ENCODE results near the gene CARNS1.
A peak's percentile ranks its signal among the peaks of the same experiment; 100 is the strongest.
"Not testable (repeated sequence)": the region's sequence is repeated elsewhere in the genome, so short reads cannot be mapped to it uniquely, and the experiment has no call there.

The CARNS1 gene

DNA sequence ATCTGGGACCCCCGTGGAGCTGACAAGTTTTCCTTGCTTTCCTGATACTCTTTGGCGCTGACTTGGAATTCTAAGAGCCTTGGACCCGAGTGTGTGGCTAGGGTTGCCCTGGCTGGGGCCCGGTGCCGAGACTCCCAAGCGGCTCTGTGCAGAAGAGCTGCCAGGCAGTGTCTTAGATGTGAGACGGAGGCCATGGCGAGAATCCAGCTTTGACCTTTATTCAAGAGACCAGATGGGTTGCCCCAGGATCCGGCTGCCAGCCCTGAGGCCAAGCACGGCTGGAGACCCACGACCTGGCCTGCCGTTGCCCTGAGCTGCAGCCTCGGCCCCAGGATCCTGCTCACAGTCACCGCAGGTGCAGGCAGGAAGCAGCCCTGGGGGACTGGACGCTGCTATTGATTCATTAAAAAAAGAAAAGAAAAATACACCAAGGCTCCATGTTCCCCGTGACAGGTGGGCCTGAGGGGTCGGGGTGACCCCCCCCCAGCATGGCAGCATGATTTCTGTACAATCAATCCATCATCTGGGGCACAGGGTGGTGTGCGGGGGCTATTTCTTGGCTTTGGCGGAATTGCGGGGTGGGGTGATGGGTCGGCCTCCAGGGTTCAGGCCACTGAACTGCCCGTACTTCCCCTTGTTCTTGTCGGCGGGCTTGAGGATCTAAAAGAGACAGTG, 17.4 kb upstream of the CARNS1 start:
- no peak for DNase-seq

DNA sequence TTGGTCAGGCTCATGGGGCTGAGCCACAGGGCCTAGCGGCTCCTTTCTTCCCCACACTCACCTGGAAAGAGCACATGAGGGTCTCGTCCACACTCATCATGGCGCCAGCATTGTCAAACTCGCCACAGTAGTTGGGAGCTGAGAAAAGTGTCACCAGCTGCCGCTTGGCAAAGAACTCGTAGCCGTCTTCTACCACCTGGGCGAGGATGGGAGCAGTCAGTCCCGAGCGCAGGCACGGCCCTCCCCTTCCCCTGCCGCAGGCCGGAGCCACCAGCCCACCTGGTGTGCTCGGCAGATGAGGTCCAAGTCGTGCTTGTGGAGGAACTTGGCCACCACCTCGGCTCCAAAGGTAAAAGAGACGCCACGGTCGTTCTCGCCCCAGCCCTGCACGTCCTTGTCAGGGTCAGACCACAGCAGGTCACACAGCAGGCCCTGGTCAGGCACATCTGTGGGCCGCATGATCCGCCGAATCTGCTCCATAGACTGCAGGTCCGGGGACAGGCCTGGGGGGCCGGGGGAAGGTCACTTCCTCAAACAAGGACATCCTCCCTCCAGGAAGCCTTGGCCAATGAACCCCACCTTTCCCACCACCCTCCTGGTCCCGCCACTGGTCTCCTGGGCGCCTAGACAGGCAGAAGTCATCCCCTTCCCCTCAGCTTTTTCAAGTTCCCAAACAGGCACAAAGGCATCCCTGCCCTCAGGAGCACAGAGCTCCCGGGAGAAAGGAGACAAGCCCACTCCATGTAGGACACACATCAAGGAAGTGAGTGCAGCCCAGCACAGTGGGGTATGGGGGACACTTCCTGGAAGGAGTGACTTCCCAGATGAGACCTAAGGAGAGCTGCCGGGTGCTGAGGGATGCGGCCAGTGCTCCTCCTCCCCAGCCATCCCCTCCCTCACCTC, 16.6 kb upstream of the CARNS1 start:
- DNase-seq: no peak

- no peak for DNase-seq
These were observed 15.1 kb upstream of the CARNS1 start for GRCh38 chr11:67400251-67400941.

DNA sequence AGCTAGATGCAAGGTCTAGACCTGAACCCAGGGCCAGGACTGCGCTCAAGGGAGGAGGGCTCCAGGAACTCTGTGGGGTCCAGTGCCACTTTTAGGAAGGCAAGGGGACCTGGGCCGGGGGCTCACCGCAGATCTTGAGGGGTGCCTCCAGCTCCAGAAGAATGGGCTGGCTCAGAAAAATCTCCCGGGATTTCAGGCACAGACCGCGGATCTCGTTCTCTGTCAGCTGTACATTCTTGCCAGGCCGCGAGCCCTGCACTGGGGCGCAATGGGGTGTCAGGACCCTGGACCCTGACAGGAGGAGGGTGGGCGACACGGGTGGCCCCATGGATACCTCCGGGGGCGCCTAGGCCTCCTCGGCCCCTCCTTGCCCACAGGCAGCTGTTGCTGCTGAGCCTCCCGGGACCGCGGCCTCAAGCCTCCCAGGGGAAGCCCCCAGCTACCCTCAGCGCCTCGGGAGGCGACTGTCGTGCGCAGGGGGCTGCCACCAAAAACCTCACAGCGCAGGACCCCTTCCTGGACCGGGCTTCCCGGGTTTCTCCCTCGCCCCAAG, 14.5 kb upstream of the CARNS1 start:
- no peak for DNase-seq

DNA sequence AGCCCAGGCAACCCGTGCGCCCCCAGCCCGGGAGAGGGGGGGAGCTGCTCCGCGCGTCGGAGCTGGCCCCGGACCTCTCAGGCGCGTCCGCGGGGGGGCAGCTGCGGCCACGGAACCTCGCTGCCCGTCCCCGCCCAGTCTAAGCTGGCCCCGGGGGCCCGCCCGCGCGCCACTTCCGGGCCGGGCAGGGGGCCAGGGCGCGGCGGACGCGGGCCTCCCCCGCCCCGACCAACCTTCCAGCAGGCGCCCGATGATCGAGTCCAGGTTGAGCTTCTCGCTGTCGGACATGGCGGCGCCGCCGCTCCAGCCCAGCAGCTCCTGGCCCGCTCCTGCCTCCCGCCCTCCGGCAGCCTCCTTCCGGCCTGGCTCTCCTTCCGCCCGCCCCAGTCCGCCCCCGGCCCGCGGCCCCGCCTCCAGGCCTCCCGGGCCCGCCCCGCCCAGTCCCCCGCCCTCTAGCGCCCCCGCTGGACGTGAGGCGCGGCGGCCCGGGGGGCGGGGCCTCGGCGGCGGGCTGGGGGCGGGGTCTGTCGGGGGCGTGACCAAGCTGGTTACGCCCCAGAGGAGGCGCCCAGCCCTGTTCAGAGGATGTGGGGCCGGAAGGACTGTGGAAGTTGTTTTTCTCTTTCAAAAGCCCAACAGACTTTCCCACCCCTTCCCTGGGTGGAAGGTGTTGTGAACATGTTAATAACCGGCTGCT, 13.8 kb upstream of the CARNS1 start, which contains the start of gene PPP1CA:
Gene PPP1CA (minus strand): TSS at position 364 of the 697 bp plus-strand sequence. CDS start 76 bp downstream, at position 288.
- DNase-seq: peak; percentile 95

DNA sequence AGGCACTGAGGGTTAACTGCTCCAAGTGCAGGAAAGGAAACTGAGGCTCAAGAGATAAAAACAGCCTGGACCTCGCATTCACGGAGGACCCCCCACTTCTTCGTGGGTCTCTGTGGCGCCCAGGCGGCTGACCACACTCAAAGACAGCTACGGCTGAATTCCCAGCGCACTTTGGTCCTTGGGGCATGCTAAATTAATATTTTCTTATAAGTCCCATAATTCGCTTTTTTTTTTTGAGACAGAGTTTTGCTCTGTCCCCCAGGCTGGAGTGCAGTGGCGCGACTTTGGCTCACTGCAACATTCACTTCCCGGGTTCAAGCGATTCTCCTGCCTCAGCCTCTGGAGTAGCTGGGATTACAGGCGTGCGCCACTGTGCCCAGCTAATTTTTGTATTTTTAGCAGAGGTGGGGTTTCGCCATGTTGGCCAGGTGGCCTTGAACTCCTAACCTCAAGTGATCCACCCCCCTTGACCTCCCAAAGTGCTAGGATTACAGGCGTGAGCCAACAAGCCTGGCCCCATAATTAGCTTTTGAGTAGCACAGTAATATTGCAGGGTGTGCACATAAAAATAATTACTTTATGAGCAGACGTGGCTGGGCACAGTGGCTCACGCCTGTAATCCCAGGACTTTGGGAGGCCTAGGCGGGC, 13.2 kb upstream of the CARNS1 start:
- DNase-seq: not testable (repeated sequence)

- not testable (repeated sequence) for DNase-seq
These were observed 12.4 kb upstream of the CARNS1 start for GRCh38 chr11:67403085-67403484.

GRCh38 chr11:67404515-67405195, 10.8 kb upstream of the CARNS1 start:
- DNase-seq: no peak

DNA sequence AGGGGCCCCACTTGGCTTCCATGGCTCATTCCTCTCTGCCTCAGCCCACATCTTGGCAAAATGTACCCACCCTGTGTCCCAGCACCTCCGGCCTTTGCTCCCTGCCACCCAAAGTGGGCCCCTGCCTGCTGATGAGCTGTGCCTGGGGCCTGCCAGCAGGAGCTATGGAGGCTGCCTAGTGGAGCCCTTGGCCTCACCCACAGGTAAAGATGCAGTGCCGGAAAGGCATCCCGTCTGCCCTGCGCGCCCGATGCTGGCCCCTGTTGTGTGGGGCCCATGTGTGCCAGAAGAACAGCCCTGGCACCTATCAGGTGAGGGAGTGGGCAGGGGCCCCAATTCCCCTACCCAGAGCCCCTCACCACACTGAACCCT, 10.3 kb upstream of the CARNS1 start:
- no peak for DNase-seq

GRCh38 chr11:67405688-67406339, 9.7 kb upstream of the CARNS1 start:
- DNase-seq: no peak

DNA sequence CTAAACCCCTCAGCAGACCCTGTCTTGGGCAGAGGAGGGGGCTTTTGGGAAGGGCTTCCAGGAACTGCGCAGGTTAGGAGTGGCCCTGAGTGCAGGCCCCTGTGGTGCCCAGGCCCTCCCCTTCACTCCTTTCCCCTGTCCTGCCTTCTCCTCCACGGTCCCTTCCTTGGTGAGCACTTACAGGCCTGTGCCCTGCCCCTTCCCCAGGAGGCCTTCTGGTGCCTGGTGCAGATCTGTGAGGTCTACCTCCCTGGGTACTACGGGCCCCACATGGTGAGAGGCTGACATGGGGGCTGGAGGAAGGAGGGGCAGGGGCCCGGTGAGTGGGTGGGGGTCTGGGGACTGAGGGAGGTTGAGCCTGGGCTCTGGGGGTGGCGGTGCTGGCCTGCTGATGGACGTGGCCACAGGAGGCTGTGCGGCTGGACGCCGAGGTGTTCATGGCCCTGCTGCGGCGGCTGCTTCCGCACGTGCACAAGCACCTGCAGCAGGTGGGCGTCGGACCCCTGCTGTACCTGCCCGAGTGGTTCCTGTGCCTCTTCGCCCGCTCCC, 9.0 kb upstream of the CARNS1 start:
- no peak for DNase-seq

- peak; percentile 17 for DNase-seq
These were observed 8.3 kb upstream of the CARNS1 start for GRCh38 chr11:67406969-67407687.

GRCh38 chr11:67407688-67408163, 7.8 kb upstream of the CARNS1 start:
- DNase-seq: no peak

GRCh38 chr11:67408437-67409200, 6.9 kb upstream of the CARNS1 start:
- DNase-seq: no peak

DNA sequence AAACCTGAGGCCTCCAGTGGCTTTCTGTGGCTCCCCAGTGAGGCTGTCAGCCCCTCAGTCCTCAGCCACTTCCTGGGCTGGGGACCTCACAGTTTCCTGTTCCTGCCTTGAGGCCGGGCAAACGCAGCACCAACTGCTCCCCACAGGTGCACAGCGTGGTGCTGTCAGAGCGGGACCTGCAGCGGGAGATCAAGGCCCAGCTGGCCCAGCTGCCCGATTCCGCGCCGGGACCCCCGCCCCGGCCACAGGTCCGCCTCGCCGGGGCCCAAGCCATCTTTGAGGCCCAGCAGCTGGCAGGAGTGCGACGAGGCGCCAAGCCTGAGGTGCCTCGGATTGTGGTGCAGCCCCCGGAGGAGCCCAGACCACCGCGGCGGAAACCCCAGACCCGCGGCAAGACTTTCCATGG, 6.2 kb upstream of the CARNS1 start:
- DNase-seq: no peak

DNA sequence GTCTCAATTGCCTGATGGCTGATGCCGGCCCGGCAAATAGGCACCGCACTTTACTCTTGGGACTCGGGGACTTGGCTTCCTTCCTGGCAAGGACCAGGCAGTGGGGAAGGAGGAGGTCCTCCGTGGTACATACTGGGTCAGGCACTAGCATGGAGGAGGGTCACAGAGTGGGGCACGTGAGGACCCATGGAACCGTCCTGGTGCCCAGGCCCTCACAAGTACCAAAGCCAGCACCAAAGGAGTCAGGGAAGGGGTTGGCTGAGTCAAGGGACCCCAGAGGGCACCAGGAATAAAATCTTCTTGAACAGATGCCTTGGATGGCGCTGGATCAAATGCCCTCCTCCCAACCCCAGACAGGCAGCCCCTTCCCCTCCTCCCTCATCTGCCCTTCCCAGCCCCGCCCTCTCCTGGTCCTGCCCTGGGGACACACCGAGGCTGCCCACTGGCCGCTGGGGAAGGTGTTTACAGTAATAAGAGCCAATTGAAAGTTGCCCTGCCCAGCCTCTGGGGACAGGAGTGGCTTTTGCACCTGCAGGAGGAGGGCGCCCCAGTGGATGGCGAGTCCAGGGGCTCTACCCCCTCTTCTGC, 5.6 kb upstream of the CARNS1 start:
- peak; percentile 95 for DNase-seq

GRCh38 chr11:67410369-67410831, 5.1 kb upstream of the CARNS1 start:
- no peak for DNase-seq
